Measurements from ENCODE around the gene HELZ.
"Not testable (repeated sequence)": the region's sequence is repeated elsewhere in the genome, so short reads cannot be mapped to it uniquely, and the experiment has no call there.

HELZ gene
- total RNA-seq = 174 to 185 reads per million in 2 donors

- peak; percentile 64 for DNase-seq
These were observed at the start of gene HELZ for GRCh38 chr17:67245073-67245693. Gene HELZ, minus strand, starts transcription at chr17:67245196. Its CDS starts 26,392 bp downstream, at chr17:67218804.

GRCh38 chr17:67293251-67294203, 48.5 kb upstream of the HELZ start:
- peak; percentile 55 for DNase-seq

GRCh38 chr17:67290711-67291291, 45.8 kb upstream of the HELZ start:
- DNase-seq = no peak

DNA sequence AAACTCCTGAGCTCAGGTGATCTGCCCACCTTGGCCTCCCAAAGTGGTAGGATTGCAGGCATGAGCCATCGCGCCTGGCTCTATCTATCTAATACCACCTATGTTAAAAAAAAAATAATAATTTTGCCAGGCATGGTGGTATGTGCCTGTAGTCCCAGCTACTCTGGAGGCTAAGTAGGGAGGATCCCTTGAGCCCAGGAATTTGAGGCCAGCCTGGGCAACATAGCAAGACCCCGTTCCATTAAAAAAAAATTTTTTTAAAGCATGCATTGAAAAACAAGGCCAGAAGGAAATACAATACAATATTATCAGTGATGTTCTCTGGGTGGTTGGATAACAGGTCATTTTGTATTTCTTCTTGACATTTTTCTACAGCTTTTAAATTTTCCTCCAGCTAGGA, 45.2 kb upstream of the HELZ start:
- no peak for DNase-seq

DNA sequence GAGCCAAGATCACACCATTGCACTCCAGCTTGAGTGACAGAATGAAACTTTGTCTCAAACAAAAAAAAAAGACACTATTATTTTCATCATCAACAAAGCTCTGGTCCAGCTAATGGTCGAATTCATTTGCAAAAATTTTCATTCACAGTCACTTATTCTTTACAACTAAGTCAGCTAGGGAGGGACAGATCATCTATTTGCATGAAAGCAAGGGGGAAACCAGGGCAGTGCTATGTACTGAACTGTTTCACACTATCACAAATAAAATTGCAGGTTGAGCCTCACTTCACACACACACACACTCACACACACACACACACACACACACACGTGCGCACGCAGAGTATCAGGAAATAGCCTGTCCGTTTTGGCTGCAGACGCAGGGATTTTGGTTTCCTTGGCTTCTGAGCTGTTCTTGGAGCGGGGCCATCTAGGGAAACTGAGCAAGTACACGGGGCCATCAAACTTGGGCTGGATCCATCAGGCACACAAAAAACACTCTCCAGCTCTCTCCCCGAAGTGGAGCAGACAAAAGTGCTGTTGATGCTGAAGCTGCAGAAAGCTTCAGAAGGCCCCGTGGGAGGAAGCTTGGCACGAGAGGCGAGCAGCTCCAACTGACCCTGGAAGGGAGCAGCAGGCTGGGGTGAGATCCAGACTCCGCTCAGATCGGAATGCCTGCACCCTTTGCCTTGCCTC, 44.3 kb upstream of the HELZ start:
- no peak for DNase-seq

GRCh38 chr17:67286826-67287225, 41.8 kb upstream of the HELZ start:
- DNase-seq = not testable (repeated sequence)

DNA sequence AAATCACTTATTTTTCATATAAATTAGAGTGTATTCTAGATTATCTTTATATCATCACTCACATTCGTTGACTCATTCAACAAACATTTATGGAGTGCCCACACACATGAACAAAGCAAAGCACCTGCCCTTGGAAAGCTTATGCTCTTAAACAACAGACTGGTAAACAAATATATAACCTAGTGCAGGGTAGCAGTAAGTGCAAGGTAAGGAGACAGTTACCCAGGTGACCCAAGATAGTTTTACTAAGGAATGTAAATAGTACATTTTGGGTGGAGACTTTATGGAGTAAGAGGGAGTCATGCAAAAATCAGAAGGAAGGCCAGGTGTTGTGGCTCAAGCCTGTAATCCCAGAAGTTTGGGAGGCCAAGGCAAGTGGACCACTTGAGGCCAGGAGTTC, 40.4 kb upstream of the HELZ start:
- DNase-seq = no peak

GRCh38 chr17:67283731-67284516, 38.9 kb upstream of the HELZ start:
- no peak for DNase-seq

DNA sequence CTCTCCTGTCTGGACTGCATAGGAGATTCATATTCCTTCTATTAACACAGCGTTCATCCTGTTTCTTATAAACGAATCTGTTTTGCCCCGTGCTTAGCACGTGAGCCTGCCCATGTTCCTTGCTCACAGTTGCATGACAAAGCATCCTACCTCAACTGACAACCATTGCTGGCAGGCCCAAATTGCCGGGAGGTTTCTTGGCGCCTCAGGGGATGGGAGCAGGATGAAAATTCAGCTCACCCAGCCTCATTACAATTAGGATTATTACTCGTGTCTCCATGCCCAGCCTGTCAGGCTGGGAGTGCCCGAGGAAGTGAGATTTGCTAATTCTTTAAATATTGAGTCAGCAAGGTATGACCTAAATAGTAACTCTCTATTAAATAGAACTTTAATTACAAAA, 36.7 kb upstream of the HELZ start:
- DNase-seq = no peak

DNA sequence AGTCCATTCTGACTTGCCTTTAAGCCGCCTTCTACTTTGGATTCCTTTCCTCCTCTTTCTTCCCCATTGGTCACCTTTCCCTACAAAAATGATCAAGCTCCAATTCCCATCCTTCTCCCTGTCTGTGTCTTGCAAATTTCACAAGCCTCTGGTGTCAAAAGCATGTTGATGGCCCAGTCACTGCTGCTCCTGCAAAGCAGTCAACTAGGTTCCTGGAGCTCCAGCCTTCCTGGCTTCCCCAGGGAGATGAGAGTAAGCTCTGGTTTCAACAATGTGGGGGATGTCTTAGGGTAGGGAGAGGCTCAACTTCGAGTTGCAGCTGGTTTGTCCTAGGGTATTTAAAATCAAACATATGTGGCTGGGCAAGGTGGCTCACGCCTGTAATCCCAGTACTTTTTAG, 36.1 kb upstream of the HELZ start:
- DNase-seq = no peak

DNA sequence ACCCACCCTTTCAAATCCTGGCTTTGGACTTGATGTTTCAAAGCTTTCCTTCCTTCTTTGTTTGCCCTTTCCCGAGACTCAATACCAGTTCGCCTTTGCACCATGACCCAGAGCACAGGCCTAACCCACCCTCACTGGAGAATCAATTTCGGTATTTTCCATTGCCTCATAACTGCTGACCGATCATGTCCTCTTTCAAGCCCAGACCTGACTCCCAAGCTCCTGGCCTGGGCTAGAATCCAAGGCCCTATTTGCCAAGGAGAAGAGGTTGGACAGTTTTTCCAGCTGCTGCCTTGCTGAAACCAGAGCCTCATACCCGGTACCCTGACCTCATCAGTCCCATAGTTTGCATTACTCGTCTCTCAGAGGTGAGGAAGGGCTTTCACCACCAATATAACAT, 35.3 kb upstream of the HELZ start:
- DNase-seq = no peak

GRCh38 chr17:67279115-67279514, 34.1 kb upstream of the HELZ start:
- DNase-seq = no peak

DNA sequence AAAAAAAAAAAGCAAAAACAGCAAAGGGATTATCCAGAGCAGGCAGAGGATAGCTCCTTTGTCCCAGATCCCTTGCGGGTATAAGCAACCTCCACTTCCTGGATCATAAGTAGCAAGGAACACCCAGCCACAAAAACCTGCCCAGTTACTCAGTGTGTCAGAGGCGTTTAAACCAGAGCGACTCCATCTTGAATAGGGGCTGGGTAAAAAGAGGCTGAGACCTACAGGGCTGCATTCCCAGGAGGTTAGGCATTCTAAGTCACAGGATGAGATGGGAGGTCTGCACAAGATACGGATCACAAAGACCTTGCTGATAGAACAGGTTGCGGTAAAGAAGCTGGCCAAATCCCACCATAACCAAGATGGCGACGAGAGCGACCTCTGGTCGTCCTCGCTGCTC, 33.4 kb upstream of the HELZ start:
- no peak for DNase-seq

- DNase-seq = no peak
These were observed 31.1 kb upstream of the HELZ start for GRCh38 chr17:67276075-67276474.

DNA sequence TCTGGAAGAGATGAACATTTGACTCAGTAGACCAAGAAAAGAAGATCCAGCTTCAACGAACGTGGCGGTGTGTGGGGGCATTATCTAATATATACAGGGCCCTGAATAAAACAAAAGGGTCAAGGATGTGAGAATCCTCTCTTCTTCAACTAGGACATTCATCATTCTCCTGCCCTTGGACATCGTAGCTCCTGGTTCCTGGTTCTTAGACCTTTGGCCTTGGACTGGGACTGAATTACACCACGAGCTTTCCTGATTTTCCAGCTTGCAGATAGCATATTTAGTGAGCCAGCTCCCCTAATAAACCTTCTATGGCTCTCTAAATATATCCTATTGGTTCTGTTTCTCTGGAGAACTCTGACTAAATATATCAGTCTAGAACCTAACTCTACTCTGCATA, 29.5 kb upstream of the HELZ start:
- no peak for DNase-seq

GRCh38 chr17:67273900-67274299, 28.9 kb upstream of the HELZ start:
- DNase-seq = no peak

DNA sequence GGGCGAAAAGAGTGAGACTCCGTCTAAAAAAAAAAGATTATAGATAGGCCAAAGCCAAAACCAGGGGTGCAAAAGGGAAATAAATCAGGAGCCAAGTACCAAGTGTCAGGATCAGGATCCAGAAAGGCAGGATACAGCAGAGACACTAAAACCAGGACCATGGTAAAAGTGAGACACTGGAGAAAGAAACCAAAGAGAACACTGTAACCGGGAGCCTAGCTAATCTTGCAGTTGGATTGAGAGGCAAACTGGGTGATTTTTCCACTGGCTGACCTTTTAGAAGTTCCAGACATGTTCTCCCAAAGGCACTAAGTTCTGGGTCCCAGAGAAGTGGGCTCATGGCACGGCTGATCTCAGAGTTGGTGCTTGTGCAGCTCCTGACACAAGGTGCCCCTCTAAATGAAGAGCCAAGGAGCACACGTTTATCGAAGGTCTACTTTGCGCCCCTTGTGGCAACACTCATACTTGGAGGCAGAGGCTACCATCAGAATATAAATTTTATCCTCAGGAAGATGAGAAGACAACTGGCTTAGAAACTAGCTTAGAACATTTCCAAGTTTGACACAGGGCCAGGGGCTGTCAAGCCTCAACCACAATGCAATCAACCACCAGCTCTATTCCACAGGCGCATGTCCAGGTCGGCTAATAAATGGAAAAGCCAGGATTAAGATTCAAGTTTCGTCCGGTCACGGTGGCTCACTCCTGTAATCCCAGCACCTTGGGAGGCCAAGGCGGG, 27.5 kb upstream of the HELZ start:
- no peak for DNase-seq

DNA sequence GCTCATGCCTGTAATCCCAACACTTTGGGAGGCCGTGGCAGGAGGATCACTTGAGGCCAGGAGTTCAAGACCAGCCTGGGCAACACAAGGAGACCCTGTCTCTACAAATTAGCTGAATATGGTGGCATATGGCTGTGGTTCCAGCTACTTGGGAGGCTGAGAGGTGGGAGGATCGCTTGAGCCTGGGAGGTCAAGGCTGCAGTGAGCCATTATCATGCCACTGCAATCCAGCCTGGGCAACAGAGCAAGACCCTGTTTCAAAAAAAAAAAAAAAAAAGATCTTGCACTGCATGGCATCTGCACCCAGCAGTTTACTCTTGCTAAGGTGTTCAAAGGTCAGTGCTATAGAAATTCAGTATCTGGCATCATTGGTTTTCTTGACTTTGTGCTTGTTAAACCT, 26.2 kb upstream of the HELZ start:
- not testable (repeated sequence) for DNase-seq

- DNase-seq = no peak
These were observed 25.4 kb upstream of the HELZ start for GRCh38 chr17:67270416-67270815.

GRCh38 chr17:67266496-67266895, 21.5 kb upstream of the HELZ start:
- no peak for DNase-seq

- DNase-seq = no peak
These were observed 20.5 kb upstream of the HELZ start for GRCh38 chr17:67265436-67266019.
